Epidermal melanocyte (primary cell): Measurements from ENCODE around the gene MESP1.

Experiments used
- DNase-seq: peaks from one replicate; pipeline ENCODE4 v3.0.0; 2011; ENCODE audit warnings: low spot score; ENCODE audit not compliant: insufficient read length

The MESP1 gene

GRCh38 chr15:89781055-89781454 is 30.0 kb upstream of the MESP1 start:
- DNase-seq = no peak

- no peak for DNase-seq
Observed at GRCh38 chr15:89780601-89781000, 29.6 kb upstream of the MESP1 start.

DNA sequence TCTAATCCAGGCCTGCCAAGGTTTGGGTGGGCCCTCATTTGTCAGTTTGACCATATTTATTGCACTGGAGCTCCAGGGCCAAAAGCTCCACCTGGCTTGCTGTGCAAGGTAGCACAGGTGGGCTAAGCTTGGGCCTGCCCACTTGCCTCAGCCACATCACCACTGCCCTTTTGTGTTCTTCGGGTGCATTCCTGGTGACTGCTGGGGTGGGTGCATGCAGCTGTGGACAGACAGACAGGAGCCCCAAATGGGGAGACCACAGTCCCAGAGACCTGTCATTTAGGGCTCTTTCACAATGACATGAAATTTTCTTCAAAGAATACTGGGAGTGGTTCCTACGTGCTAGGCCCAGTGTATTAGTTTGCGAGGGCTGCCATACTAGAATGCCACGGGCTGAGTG is 27.8 kb upstream of the MESP1 start:
- DNase-seq = no peak

- DNase-seq = no peak
Observed at GRCh38 chr15:89777782-89778380, 26.8 kb upstream of the MESP1 start.

- DNase-seq = no peak
Observed at GRCh38 chr15:89777073-89777751, 26.2 kb upstream of the MESP1 start.

GRCh38 chr15:89776274-89777072 is 25.4 kb upstream of the MESP1 start, which contains the start of gene MESP2:
Gene MESP2 (plus strand): TSS chr15:89776332. CDS start chr15:89776358, 26 bp downstream.
- DNase-seq = peak; percentile 53

- DNase-seq = no peak
Observed at GRCh38 chr15:89775815-89776214, 24.8 kb upstream of the MESP1 start.

GRCh38 chr15:89774492-89774891 is 23.4 kb upstream of the MESP1 start:
- DNase-seq = no peak

DNA sequence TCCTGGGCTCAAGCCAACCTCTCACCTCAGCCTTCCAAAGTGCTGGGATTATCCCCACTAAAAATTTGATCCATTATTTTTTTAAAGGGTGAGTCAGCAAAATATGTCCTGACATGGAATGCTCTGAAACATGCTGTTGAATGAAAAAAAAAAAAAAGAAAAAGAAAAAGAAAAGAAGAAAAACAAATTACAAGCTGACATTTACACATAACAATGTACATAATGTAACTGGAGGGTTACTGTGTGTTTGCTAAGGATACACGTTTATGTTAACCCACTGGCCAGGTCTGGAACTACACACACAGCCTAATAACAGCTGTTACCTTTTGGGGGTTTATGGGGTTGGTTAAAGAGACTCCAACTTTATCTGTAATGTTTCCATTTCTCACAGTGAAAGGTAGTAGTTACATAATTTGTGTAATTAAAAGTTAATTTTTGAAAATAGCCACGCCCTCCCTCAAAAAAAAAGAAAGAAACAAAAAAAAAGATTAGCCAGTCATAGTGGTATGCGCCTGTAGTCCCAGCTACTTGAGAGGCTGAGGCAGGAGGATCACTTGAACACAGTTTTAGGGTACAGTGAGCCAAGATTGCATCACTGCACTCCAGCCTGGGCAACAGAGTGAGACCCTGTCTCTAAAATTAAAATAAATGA is 22.0 kb upstream of the MESP1 start:
- no peak for DNase-seq

DNA sequence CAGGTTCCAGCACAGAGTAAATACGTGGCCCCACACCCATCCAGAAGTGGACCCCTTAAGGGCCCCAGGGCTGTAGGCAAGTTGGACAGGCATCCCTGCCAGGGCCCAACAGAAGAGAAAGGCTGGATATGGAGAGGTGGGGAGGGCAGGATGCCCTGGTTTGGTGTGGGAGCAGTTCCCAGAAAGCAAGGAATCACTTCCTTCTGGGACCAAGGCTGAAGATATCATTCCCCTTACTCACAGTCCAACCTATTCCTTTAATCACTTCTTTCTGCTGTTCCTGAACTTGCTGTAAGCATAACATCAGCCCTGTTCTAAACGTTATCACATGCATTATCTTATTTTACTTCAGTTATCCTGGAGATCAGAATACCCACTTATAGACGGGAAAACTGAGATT is 19.0 kb upstream of the MESP1 start:
- DNase-seq = no peak

GRCh38 chr15:89769366-89769765 is 18.3 kb upstream of the MESP1 start:
- no peak for DNase-seq

DNA sequence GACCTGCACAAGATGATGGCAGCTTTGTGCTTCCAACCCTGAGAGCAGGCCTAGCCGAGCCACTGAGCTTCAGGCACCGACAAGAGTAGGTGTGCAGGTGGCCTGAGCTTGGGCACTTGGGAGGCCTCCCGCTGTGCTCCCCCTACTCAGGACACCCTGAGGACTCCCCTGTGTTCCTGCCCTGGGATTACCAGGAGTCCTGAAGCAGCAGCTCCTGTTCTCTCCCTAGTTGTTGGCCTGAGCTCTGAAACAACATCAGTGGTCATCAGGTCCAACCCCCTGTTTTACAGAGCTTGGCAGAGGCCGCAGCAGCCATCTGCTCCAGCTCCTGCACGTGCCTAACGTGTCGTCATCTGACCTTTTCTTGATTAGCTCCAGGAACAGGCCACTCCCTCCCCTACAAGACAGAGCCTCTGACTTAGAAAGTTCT is 17.0 kb upstream of the MESP1 start:
- no peak for DNase-seq

DNA sequence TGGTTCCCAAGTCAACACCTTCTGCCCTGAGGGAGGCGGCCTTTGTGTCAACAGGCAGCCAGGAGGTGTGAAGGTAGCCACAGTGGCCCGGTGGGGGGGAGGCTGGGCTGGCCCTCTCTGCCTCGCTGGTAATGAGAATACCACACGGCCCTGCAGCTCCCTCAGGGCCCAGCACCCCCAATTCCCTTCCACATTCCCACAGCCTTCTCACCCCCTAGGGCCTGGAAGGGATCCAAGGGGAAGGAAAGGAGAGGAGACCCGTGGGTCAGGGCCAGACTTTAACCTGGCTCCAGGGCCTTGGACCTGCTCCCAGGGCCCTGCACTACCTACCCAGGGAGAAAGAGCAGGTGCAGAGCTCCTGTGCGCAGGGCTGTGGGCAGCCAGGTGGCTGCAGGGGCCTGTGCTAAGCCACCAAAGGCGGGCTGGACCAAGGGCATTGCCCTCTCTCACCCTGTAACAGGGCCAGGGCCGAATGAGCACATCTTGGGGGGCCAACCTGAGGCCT is 16.4 kb upstream of the MESP1 start:
- DNase-seq = no peak

DNA sequence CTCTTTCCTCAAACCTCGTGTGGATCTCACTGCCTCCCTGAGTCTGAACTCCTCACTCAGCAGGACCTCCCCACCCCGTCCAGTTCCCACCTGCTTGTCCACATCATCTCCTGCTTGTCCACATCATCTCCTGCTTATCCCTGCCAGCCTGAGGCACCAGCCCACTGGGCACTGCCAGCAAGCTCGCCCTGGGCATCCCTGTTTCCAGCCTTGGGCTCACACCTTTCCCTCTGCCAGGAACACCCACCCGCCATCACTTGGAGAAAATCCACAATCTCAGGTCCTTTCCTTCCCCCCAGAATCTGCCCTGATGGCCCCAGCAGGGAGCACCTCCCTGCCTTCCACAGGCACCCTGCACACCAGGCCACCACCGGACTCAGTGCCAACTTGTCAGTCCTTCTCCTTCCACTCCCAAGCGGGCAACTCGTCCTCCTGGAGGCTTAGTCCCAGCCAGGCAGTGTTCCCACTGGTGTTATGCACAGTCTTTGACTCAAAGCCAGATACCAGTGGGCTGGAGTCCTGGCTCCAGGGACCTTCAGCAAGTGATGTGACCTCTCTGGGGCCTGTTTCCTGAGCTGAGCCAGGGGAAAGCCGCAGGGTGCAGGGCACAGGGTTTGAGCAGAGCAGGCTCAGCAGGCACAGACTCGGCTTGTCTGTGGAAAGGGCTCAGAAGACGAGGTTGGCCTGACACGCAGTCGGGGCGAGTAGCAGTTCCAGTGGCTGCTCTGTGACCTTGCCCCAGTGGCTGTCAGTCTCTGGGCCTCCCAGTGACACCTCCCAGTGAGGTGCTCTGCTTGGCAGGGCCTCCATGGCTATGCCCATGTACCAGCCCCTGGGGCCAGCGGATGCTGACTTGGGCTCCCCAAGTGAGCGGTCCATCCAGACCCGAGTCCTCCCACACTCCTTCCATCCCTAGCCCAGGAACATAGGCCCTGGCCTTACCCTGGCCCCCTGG is 15.6 kb upstream of the MESP1 start:
- no peak for DNase-seq

DNA sequence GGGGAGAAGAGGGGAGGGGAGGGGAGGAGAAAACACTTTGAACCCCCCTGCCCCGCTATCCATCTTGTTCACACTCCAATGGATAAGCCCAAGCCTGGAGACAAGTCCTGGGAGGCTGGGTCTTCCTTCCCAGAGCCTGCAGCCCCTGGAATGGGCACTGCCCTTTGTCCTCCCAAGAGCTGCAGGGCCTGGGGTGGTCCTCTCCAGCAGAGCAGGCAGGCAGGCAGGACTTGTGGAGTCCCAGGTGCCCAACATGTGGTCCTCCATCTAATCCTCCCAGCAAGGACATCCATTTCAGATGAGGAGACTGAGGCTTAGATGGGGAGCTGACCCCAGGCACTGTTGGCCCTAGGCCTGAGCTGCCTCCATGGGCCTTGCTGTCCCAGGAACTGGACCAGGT is 14.6 kb upstream of the MESP1 start:
- no peak for DNase-seq

GRCh38 chr15:89761929-89762328 is 10.9 kb upstream of the MESP1 start:
- no peak for DNase-seq

- no peak for DNase-seq
Observed at GRCh38 chr15:89761009-89761831, 10.2 kb upstream of the MESP1 start.

DNA sequence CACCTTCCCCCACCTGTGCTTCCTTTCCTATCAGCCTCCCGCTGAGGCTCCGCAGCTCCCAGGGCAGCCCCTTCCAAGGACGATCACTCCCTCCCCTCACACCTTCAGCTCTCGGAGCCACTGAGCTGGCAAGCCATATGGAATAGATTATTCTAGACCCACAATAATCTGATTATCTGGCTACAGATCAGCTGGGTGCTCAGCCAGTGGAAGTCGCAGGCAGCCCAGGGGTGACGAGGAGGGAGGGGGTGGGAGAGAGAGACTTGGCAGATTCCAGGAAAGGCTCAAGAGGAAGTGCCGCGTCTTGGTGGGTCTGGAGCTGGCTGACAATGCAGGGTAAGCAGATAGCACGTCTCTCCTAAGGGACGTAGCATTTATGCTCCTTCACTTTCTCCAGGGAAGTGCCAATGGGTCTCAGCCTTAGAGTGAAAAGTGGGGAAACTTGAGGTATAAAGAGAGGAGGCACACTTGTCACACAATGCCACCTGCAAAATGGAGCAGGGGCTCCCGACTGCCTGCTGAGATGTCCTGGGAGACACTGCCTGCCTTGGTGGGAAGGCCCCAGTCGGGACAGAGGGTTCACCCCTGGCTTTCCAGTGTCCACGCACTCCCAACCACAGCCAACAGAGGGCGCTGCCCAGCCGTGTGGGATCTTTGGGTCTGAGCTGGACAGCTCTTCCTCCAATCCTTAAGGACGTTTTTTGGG is 9.4 kb upstream of the MESP1 start:
- DNase-seq = peak; percentile 84

GRCh38 chr15:89759835-89760234 is 8.8 kb upstream of the MESP1 start:
- no peak for DNase-seq
